ENCODE results near the gene ZNF710.

GRCh38 chr15:90076716-90077115 lies 75.6 kb downstream of the ZNF710 start:
- TF ChIP-seq STAT1 (IDR thresholded peaks at IDR 0.05; ENCODE audit: unreplicated experiment) = no peak
- TF ChIP-seq EZH2 (IDR thresholded peaks at IDR 0.05; ENCODE audit: low read depth, unreplicated experiment) = no peak
